GM21423 (cell line): Measurements from ENCODE around the gene PIP4K2A.
A peak's percentile ranks its signal among the peaks of the same experiment; 100 is the strongest.

Experiments
- ATAC-seq: cut with Tn5 transposase; IDR thresholded peaks from one replicate; pipeline ENCODE4 v1.9.1; 2021; ENCODE audit warnings: mild to moderate bottlenecking, moderate library complexity; ENCODE audit not compliant: unreplicated experiment

Gene PIP4K2A

GRCh38 chr10:22604344-22605126 is 109.8 kb downstream of the PIP4K2A start:
- ATAC-seq = no peak

- ATAC-seq = no peak
These were observed 110.8 kb downstream of the PIP4K2A start for GRCh38 chr10:22603581-22603980.

DNA sequence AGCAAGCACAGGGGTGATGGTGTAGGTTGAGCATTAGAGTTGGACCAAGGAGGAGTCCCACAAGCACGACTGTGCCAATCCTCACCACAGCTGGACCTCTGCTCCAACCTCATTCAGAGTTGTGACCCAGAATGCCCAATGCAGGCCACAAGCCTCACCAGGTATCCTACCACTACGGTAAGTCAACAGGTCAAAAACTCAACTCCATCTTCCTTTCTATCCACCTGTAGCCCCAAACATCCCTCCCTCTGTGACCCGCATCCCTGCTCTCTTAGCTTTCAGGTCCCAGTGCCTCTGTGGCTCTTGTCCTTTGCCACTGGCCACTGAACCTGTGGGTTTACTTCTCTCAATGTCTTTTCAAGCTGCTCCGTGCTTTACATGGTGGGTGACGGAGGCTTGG is 112.8 kb downstream of the PIP4K2A start:
- ATAC-seq = no peak

GRCh38 chr10:22599636-22600228 is 114.6 kb downstream of the PIP4K2A start:
- no peak for ATAC-seq

DNA sequence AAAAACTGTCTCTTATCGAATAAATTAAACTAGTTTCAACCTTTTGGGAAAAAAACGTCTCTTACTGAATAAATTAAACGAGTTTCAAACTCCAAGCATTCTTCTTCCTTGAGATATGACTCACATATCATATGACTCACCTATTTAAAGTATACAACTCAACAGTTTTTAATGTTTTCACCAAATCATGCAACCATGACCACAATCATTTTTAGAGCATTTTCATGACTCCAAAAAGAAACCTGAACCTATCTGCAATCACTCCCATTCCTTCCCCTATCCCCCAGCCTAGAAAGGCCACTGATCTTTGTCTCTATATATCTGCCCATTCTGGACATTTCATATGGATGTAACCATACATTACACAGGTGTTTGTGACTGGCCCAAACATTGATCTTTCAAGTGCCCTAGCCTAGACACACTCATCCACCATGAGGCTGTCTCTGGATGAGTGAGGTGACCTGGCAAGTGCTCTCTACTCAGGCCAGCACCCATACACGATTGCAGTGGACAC is 115.3 kb downstream of the PIP4K2A start:
- ATAC-seq = no peak

GRCh38 chr10:22598478-22598877 is 115.9 kb downstream of the PIP4K2A start:
- no peak for ATAC-seq

DNA sequence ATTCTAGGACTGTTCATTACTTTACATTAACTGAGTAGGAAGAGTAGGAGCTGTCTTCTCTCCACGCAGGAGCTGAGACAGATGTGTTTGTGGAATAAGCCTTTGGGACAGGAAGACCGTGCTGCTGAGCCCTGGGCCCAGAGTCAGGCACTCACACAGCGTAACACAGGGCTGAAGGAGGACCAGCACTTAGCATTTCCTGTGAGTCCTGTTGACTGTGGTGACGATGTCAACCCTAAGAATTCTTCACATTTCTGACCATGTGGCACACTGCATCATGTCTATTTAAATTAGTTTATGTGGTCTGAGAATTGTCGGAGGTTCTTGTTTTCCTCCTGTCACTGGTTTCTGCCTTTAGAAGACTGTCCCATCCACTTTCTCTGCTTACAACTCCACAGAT is 117.2 kb downstream of the PIP4K2A start:
- peak; percentile 54 for ATAC-seq

- ATAC-seq = no peak
These were observed 120.7 kb downstream of the PIP4K2A start for GRCh38 chr10:22593636-22594198.

DNA sequence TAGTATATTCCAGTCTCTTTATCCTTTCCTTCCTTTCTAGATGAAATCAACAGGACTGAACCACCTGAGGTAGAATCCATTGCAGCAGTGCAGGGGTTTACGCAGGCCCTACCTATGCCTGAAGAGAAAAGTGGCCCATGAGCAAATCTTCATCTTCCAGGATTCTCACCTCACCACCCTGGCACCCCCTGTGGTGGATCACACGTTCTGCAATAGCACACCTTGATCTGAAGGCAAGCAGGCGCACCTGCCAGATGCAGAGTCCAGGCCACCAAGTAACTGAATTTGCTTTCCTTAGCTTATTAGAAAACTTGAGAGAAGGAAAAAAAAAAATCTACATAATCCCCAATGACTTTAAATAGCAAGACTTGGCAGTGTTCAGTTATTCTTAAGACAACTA is 121.4 kb downstream of the PIP4K2A start:
- no peak for ATAC-seq

- no peak for ATAC-seq
These were observed 124.4 kb downstream of the PIP4K2A start for GRCh38 chr10:22589851-22590514.

GRCh38 chr10:22588462-22588861 is 125.9 kb downstream of the PIP4K2A start:
- no peak for ATAC-seq

GRCh38 chr10:22583683-22584082 is 130.7 kb downstream of the PIP4K2A start:
- ATAC-seq = no peak

- ATAC-seq = no peak
These were observed 132.9 kb downstream of the PIP4K2A start for GRCh38 chr10:22581461-22581860.

DNA sequence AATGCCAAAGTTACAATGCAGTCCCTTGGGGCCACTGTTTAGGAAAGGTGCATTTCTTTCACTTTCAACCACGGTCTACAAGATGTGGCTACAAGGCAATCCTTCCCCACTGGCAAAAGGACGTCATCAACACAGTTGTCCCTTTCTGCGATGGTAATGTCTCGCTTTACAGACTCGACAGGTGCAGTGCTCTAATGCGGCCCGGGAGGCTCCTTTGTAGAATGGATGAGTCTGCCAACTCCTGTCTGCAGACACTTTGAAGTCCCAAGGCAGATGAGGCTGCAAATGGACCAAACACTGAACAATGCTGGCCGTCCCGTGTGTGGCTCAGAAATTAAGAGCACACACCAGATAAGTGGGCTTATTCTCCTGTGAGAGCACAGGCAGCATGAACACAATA is 133.7 kb downstream of the PIP4K2A start:
- ATAC-seq = no peak

DNA sequence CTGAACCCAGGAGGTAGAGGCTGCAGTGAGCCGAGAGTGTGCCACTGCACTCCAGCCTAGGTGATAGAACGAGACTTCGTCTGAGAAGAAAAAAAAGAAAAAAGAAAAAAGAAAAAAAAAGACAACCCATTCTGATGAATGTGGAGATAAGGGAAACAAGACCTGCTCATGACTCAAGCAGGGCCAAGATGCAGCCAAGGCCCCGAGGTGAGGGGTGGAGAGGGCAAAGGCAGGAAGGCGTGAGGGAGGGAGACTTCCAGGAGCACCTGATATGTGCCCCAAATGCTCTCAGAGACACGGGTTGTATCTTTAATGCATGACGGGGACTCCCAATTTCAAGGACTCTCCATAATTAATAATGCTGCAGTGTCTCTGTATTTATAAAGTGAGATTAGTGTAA is 134.6 kb downstream of the PIP4K2A start:
- ATAC-seq = no peak

- no peak for ATAC-seq
These were observed 140.4 kb downstream of the PIP4K2A start for GRCh38 chr10:22573820-22574569.

DNA sequence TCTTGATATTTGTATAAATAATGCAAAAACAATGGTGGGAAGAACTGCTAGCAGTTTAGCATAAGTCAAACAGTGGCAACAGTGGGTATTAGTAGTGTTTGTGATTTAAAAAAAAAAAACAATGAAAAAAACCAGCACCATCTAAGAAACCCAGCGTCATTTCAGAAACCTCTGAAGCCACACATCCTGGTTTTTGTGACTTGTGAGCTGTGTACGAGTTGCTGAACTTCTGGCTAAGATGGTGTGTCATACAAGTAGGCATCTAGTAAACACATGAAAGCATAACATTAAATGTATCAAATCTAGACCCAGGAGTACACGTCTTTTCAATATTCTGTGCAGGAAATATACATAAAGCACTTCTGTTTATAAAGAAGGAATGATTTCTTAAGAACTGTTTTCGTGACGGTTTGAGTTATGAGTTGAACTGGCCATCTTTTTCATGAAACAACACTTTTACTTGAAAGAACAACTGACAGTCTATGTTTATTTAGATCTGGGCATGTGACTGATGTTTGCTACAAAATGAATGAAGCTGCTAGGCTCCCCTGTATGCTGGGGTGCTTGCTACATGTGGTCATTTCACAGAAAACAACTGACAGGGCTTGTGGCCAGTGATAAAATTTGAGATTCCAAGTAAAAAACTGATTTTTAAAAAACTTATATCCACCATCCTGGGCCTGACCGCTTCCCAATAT is 143.5 kb downstream of the PIP4K2A start:
- no peak for ATAC-seq

- ATAC-seq = no peak
These were observed 144.1 kb downstream of the PIP4K2A start for GRCh38 chr10:22570234-22570633.

- no peak for ATAC-seq
These were observed 145.4 kb downstream of the PIP4K2A start for GRCh38 chr10:22568928-22569327.

- ATAC-seq = no peak
These were observed 150.3 kb downstream of the PIP4K2A start for GRCh38 chr10:22564060-22564459.
